A204.1 (cell line): ENCODE data around the gene KRTAP10-4.

ENCODE experiments used
- FAIRE-seq: peaks from 2 replicates; lab custom pipeline; 2012; peaks lifted over from hg19 to GRCh38; lab: Jason Lieb, UNC

KRTAP10-4 gene

GRCh38 chr21:44618909-44619308, 45.4 kb downstream of the KRTAP10-4 start:
- no peak for FAIRE-seq

DNA sequence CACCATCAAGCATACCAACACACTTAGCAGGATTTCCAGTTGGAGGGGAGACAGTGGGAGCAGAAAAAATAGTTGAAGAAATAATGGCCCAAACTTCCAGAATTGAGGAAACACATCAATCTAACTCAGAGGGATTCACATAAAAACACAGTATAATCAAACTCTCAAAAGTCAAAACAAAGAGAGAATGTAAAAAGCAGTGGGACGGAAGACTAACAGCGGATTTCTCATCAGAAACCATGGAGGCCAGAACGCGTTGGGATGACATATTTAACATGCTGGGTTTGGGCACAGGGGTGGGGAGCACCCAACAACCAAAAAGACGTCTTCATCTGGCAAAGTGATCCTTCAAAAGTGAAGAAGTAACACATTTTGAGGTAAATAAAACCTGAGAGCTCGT, 46.4 kb downstream of the KRTAP10-4 start:
- no peak for FAIRE-seq

DNA sequence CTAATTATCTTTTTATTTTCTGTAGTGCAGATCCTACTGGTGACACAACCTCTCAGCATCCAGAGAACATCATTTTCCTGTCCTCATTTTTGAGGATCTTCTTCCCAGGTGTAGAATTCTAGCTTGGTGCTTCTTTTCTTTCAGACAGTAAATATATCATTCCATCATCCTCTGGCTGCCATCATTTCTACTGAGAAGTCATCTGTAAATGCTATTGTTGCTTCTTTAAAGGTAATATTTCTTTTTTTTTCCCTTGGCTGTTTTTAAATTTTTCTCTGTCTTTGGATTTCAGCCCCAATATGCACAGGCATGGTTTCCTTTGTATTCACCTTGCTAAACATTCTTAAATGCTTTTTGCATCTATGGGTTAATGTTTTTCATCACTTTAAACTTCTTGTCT, 50.0 kb downstream of the KRTAP10-4 start:
- no peak for FAIRE-seq
